DND-41 (cell line): ENCODE results near the gene DNAH7.

ENCODE experiments used
- CTCF ChIP-seq: IDR thresholded peaks from 2 replicates; pipeline ENCODE4 v1.5.1; 2012; ENCODE audit warnings: borderline replicate concordance, low read length, moderate library complexity, mild to moderate bottlenecking; ENCODE audit not compliant: poor library complexity, severe bottlenecking; ENCODE audit errors: extremely low read depth
- EZH2 ChIP-seq: IDR thresholded peaks from 3 replicates; pipeline ENCODE4 v1.6.1; 2012; ENCODE audit warnings: borderline replicate concordance, low read depth, mild to moderate bottlenecking, moderate library complexity, low read length, inconsistent platforms; ENCODE audit not compliant: severe bottlenecking

GRCh38 chr2:195956725-195957124 lies 111.9 kb downstream of the DNAH7 start:
- no peak for TF ChIP-seq CTCF
- TF ChIP-seq EZH2, result no peak
